Measurements from ENCODE around the gene ACSF2.

DNA sequence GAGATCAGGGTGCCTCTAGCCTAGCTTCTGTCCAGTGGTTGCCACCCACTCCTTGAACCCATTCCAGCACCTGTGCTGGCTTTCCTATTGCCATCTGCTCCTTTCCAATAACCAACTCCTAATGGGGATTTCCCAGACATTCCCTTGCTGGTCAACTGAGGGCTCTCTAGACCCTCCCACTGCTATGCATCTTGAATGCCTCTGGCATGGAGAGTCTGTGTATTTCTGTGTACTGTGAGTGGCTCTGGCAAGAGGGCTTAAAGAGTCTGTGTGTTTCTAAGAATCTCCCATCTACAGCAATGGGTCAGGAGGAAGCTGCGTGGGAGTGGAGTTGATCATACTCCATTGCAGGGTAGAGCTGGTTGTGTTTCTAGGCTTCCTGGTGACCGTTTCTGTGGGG is 95.5 kb downstream of the ACSF2 start:
- TF ChIP-seq, protein P1, sequence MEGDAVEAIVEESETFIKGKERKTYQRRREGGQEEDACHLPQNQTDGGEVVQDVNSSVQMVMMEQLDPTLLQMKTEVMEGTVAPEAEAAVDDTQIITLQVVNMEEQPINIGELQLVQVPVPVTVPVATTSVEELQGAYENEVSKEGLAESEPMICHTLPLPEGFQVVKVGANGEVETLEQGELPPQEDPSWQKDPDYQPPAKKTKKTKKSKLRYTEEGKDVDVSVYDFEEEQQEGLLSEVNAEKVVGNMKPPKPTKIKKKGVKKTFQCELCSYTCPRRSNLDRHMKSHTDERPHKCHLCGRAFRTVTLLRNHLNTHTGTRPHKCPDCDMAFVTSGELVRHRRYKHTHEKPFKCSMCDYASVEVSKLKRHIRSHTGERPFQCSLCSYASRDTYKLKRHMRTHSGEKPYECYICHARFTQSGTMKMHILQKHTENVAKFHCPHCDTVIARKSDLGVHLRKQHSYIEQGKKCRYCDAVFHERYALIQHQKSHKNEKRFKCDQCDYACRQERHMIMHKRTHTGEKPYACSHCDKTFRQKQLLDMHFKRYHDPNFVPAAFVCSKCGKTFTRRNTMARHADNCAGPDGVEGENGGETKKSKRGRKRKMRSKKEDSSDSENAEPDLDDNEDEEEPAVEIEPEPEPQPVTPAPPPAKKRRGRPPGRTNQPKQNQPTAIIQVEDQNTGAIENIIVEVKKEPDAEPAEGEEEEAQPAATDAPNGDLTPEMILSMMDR (IDR thresholded peaks at IDR 0.05; ENCODE audit: insufficient read depth, low read length, poor library complexity, severe bottlenecking) = no peak
- TF ChIP-seq EZH2phosphoT487 (conservative IDR thresholded peaks at IDR 0.05; ENCODE audit: low read length) = no peak

Data from SU-DHL-6 (cell line).